Smooth muscle cell (in vitro differentiated cells): Measurements from ENCODE around the gene AANAT. TPM values are rescaled to one million over a fixed set of nuclear protein-coding genes. Genes with fewer than 3 reads are reported as not detected.
A peak's percentile ranks its signal among the peaks of the same experiment; 100 is the strongest.

ENCODE experiments used
- DNase-seq: peaks from one replicate; lab custom pipeline; 2025; ENCODE audit not compliant: unreplicated experiment; lab: John Stamatoyannopoulos, UW
- H2AFZ ChIP-seq: fragments of 200-600 bp; sonication (generic); 2 replicates; pipeline ENCODE4 v1.6.0; 2016; ENCODE audit warnings: antibody characterized with exemption, low read depth, mild to moderate bottlenecking
- H3F3A ChIP-seq: fragments of 200-600 bp; sonication (generic); 2 replicates; pipeline ENCODE4 v1.6.0; 2017; ENCODE audit warnings: antibody characterized with exemption, low read depth
- H3K27ac ChIP-seq: fragments of 200-600 bp; sonication (generic); 2 replicates; pipeline ENCODE4 v1.5.1; 2016; ENCODE audit warnings: low read depth, mild to moderate bottlenecking
- H3K27me3 ChIP-seq: fragments of 200-600 bp; sonication (generic); 2 replicates; pipeline ENCODE4 v1.6.1; 2016; ENCODE audit warnings: low read depth, mild to moderate bottlenecking
- H3K36me3 ChIP-seq: fragments of 200-600 bp; sonication (generic); 2 replicates; pipeline ENCODE4 v1.5.1; 2016; ENCODE audit warnings: low read depth
- H3K4me1 ChIP-seq: fragments of 200-600 bp; sonication (generic); 2 replicates; pipeline ENCODE4 v1.5.1; 2016; ENCODE audit warnings: low read depth
- H3K4me2 ChIP-seq: fragments of 200-600 bp; sonication (generic); 2 replicates; pipeline ENCODE4 v1.6.0; 2016; ENCODE audit warnings: mild to moderate bottlenecking
- H3K4me3 ChIP-seq: fragments of 200-600 bp; sonication (generic); 2 replicates; pipeline ENCODE4 v1.5.1; 2016; ENCODE audit warnings: mild to moderate bottlenecking
- H3K79me2 ChIP-seq: fragments of 200-600 bp; sonication (generic); 2 replicates; pipeline ENCODE4 v1.6.0; 2016; ENCODE audit warnings: low read depth, mild to moderate bottlenecking
- H3K9ac ChIP-seq: fragments of 200-600 bp; sonication (generic); 2 replicates; pipeline ENCODE4 v1.6.0; 2016; ENCODE audit warnings: low read depth
- H3K9me3 ChIP-seq: fragments of 200-600 bp; sonication (generic); replicated peaks from 2 replicates; pipeline ENCODE4 v1.5.1; 2016; ENCODE audit warnings: low read depth
- H4K20me1 ChIP-seq: fragments of 200-600 bp; sonication (generic); 2 replicates; pipeline ENCODE4 v1.6.0; 2016; ENCODE audit warnings: low read depth
- WGBS: methylation state at CpG from one replicate; pipeline ENCODE4 v1.1.7; 2016; ENCODE audit warnings: low lambda C conversion rate; 5-methylcytosine and 5-hydroxymethylcytosine counted together
- polyA plus RNA-seq: library from polyadenylated mRNA; unstranded; fragments of >200 nt; fragmentation: Nextera tagmentation; extraction: Ambion mirVana; gene quantifications from 2 replicates; pipeline ENCODE4 v1.2.1, GENCODE V29; 2016
- total RNA-seq: library from RNA; depleted of rRNA; stranded (reverse); fragments of >200 nt; gene quantifications from 2 replicates; pipeline ENCODE4 v1.2.3, GENCODE V29; 2014
- TF ChIP-seq, protein P1 (sequence below): fragments of 200-600 bp; sonication (generic); IDR thresholded peaks from 2 replicates; pipeline ENCODE4 v1.5.1; 2017; ENCODE audit warnings: borderline replicate concordance, mild to moderate bottlenecking, antibody characterized with exemption; ENCODE audit not compliant: insufficient read depth, poor library complexity, severe bottlenecking

AANAT gene
- total and polyA plus RNA-seq, 2 experiments from 2014 or later, result not detected

DNA sequence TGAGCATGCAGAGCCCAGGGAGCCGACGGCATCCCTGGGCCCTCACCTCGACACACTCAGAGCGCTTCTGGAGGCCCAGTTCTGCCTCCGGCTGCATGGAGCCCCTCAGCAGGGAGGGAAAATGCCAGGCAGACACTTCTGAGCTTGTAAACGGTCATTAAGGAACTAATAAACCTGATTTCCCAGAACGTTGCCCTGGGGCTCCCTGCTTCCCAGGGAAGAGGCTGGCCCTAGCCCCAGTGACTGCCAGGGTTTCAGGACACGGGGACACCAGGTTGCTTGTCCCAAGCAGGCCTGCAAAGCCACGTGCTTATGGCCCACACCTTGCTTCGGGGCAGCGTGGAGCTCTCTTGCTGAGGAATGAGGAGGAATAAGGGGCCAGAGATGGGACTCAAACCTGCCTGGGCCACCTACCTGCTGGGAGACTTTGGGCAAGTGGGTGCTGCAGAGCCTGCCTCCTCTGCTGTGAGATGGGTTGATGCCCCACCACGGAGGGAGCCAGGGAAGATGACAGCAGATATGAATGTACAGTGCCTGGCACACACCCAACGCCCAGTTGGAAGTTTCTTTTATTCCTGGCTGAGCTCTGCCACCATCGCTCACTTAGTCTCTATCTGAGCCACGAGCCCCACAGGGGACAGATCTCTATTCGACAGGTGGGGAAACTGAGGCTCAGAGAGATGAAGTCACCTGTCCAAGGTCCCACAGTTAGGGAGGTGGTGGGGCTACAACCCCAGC, 28.4 kb downstream of the AANAT start:
- H3K27me3 ChIP-seq, result no peaks in the 10 kb centered on the region
- whole genome bisulfite sequencing, result 66% methylated on average over 16 of the region's 16 CpGs
- H3K36me3 ChIP-seq, result no peaks in the 10 kb centered on the region
- no peaks in the 10 kb centered on the region for H3K9me3 ChIP-seq
- no peak for DNase-seq
- no peak overlapping the region for H3K27ac ChIP-seq
- no peaks in the 10 kb centered on the region for H3F3A ChIP-seq
- peaks cover 32% of the 10 kb centered on the region for H4K20me1 ChIP-seq
- no peak overlapping the region for H2AFZ ChIP-seq
- peaks cover 24% of the 10 kb centered on the region for H3K4me1 ChIP-seq
- no peak overlapping the region for H3K9ac ChIP-seq
- H3K79me2 ChIP-seq, result no peaks in the 10 kb centered on the region
- TF ChIP-seq, protein P1, sequence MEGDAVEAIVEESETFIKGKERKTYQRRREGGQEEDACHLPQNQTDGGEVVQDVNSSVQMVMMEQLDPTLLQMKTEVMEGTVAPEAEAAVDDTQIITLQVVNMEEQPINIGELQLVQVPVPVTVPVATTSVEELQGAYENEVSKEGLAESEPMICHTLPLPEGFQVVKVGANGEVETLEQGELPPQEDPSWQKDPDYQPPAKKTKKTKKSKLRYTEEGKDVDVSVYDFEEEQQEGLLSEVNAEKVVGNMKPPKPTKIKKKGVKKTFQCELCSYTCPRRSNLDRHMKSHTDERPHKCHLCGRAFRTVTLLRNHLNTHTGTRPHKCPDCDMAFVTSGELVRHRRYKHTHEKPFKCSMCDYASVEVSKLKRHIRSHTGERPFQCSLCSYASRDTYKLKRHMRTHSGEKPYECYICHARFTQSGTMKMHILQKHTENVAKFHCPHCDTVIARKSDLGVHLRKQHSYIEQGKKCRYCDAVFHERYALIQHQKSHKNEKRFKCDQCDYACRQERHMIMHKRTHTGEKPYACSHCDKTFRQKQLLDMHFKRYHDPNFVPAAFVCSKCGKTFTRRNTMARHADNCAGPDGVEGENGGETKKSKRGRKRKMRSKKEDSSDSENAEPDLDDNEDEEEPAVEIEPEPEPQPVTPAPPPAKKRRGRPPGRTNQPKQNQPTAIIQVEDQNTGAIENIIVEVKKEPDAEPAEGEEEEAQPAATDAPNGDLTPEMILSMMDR, result no peak
- H3K4me3 ChIP-seq, result no peak overlapping the region
- H3K4me2 ChIP-seq, result no peak overlapping the region

DNA sequence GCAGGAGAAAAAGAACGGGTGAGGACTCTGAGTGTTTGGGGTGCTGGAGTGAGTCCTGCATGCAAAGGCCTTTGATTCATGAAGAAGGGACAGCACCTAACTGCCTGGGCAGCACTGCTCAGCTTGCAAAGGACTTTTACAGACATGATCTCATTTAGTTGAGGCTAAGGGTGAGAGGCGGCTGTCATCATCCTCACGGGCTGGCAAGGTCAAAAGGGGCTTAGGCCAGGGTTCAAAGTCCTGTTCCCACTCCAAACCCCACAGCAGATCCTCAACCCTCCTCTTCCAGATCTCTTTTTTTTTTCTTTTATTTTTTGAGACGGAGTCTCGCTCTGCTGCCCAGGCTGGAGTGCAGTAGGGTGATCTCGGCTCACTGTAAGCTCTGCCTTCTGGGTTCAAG, 29.1 kb downstream of the AANAT start:
- no peak overlapping the region for H3K9ac ChIP-seq
- H3K4me3 ChIP-seq, result no peak overlapping the region
- H3K9me3 ChIP-seq, result no peaks in the 10 kb centered on the region
- H3K79me2 ChIP-seq, result no peaks in the 10 kb centered on the region
- no peak overlapping the region for H3K27ac ChIP-seq
- H3K27me3 ChIP-seq, result no peaks in the 10 kb centered on the region
- no peak for DNase-seq
- 93% methylated on average over 6 of the region's 6 CpGs for WGBS
- peaks cover 25% of the 10 kb centered on the region for H4K20me1 ChIP-seq
- TF ChIP-seq, protein P1, result no peak
- no peak overlapping the region for H3K4me2 ChIP-seq
- peaks cover 25% of the 10 kb centered on the region for H3K4me1 ChIP-seq
- H3F3A ChIP-seq, result no peaks in the 10 kb centered on the region
- H2AFZ ChIP-seq, result no peak overlapping the region
- no peaks in the 10 kb centered on the region for H3K36me3 ChIP-seq

DNA sequence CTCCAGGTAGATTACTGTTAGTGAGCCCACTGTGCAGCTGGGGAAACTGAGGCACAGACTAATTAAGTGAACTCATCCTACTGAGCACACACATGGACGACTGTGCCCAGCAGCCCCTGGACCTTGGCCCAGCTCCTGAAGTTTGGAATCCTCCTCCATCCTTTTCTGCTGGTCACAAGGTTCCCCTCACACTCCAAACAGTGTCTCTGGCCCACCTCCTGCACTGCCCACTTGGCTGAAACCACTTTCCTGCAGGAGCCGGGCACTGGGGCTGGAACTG, 30.2 kb downstream of the AANAT start:
- Histone ChIP-seq H3K4me3 (no peak overlapping the region), H4K20me1 (peaks cover 17% of the 10 kb centered on the region), H3K79me2 (no peaks in the 10 kb centered on the region), H3K4me2 (no peak overlapping the region), H3K27ac (peak overlapping the region; percentile 81), H3K27me3 (no peaks in the 10 kb centered on the region), H2AFZ (peak overlapping the region; percentile 16), H3F3A (no peaks in the 10 kb centered on the region), H3K4me1 (peaks cover 25% of the 10 kb centered on the region), H3K9ac (no peak overlapping the region), H3K9me3 (no peaks in the 10 kb centered on the region), H3K36me3 (no peaks in the 10 kb centered on the region)
- 80% methylated on average over 2 of the region's 2 CpGs for WGBS
- TF ChIP-seq, protein P1, result no peak
- DNase-seq, result no peak
